ENCODE measurements around the gene LDLRAD1.
"Not testable (repeated sequence)": the region's sequence is repeated elsewhere in the genome, so short reads cannot be mapped to it uniquely, and the experiment has no call there.

The LDLRAD1 gene

GRCh38 chr1:54016343-54017282 lies 1.4 kb downstream of the LDLRAD1 start:
- no peak for DNase-seq (ENCODE audit: low read depth in 2 of 3, low spot score in 1 of 3)

- no peak for DNase-seq (ENCODE audit: low read depth in 2 of 3, low spot score in 1 of 3)
Observed at GRCh38 chr1:54014009-54014629, 3.9 kb downstream of the LDLRAD1 start.

- no peak for DNase-seq (ENCODE audit: low read depth in 2 of 3, low spot score in 1 of 3)
Observed at GRCh38 chr1:54013393-54014008, 4.5 kb downstream of the LDLRAD1 start.

GRCh38 chr1:54012863-54013262 lies 5.1 kb downstream of the LDLRAD1 start:
- no peak for DNase-seq (ENCODE audit: low read depth in 2 of 3, low spot score in 1 of 3)

DNA sequence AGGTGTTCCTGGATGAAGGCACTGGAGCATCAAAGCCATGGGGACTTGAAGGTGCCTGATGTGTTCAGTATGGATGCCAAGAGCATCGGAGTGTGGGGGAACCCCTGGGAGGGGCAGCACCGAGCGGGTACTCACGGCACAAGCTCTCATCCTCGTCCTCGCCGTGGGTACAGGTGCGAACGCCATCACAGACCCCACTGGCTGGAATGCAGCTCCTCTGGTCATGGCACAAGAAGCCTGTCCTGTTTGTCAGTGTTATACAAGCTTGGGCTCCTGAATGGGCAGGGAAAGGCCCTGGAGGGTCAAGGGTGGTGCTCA lies 6.0 kb downstream of the LDLRAD1 start:
- no peak for DNase-seq (ENCODE audit: low read depth in 2 of 3, low spot score in 1 of 3)

DNA sequence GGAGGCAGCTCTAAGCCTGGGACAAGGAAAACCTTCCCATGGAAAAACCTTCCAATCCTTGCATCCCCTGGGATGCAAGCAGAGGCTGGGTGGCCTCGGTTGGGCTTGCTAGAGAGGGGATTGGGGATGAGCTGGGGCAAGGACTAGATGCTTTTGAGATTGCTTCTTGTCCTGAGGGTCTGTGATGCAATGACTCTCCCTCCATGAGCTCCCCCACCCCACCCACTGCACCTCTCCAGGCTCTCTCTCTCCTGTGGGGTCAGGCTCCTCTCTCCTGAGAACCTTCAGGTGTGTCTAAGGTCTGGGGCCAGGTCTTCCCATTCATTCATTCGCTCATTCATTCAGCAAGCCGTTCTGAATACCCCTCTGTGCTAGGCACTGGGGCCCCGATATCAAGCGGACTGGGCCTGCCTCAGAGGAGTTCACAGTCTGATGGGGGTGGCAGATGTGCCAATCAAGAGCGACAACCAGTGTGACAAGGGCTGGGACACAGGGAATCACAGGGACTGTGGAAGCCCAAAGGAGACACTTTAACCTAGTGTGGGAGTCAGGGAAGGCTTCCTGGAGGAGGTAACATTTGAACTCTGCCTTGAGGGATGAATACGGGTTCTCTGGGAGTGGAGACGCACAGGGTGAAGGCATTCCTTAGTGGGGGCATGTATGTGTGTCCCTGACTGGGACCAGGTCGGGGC lies 6.5 kb downstream of the LDLRAD1 start:
- no peak for DNase-seq (ENCODE audit: low read depth in 2 of 3, low spot score in 1 of 3)

GRCh38 chr1:54010415-54011117 lies 7.4 kb downstream of the LDLRAD1 start:
- no peak for DNase-seq (ENCODE audit: low read depth in 2 of 3, low spot score in 1 of 3)

GRCh38 chr1:54009406-54009805 lies 8.6 kb downstream of the LDLRAD1 start:
- DNase-seq (ENCODE audit: low read depth in 2 of 3, low spot score in 1 of 3), result no peak

DNA sequence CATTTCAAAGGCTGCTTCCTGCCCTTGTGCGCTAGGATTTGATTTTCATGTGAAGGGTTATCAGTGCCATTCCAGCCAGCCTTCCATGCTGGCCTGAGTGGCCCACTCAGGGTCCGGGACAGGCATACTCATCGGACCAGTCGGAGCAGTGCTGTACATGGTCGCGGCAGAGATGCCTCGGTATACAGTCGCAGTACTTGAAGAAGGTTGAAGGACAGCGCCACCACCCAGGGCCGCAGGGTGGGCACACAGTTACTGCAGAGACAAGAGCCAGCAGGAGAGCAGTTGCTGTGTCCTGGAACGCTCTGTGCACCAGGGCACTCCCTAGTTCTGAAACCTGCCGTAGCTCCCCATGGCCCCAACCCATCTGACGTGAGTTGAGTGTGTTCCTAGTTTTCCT lies 9.1 kb downstream of the LDLRAD1 start:
- no peak for DNase-seq (ENCODE audit: low read depth in 2 of 3, low spot score in 1 of 3)

DNA sequence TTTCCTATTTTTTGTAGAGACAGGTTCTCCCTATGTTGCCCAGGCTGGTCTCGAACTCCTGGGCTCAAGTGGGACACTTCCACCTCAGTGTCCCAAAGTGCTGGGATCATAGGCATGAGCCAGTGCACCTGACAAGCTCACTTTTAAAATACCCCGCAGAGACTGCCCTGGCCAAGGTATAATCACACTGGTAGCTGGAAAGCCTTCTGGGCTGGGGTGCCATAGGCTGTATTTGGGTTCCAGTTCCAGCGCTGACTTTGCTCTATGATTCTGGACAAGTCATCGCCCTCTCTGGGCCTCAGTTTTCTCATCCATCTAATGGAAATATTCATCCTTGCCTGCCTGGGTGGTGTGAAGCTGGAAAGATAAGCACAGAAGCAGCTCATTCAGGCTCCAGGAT lies 10.4 kb downstream of the LDLRAD1 start:
- DNase-seq (ENCODE audit: low read depth in 2 of 3, low spot score in 1 of 3), result no peak

- DNase-seq (ENCODE audit: low read depth in 2 of 3, low spot score in 1 of 3), result no peak
Observed at GRCh38 chr1:54006508-54006907, 11.5 kb downstream of the LDLRAD1 start.

GRCh38 chr1:54004481-54005049 lies 13.4 kb downstream of the LDLRAD1 start:
- no peak for DNase-seq (ENCODE audit: low read depth in 2 of 3, low spot score in 1 of 3)

DNA sequence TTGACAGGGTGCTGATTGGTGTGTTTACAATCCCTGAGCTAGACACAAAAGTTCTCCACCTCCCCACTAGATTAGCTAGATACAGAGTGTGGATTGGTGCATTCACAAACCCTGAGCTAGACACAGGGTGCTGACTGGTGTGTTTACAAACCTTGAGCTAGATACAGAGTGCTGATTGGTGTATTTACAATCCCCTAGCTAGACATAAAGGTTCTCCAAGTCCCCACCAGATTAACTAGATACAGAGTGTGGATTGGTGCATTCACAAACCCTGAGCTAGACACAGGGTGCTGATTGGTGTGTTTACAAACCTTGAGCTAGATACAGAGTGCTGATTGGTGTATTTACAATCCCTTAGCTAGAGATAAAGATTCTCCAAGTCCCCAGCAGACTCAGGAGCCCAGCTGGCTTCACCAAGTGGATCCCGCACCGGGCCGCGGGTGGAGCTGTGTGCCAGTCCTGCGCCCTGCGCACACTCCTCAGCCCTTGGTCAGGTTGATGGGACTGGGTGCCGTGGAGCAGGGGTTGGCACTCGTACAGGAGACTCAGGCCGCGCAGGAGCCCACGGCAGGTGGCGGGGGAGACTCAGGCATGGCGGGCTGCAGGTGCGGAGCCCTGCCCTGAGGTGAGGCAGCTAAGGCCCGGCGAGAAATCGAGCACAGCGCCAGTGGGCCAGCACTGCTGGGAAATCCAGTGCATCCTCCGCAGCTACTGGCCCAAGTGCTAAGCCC lies 14.1 kb downstream of the LDLRAD1 start:
- DNase-seq (ENCODE audit: low read depth in 2 of 3, low spot score in 1 of 3), result not testable (repeated sequence)

DNA sequence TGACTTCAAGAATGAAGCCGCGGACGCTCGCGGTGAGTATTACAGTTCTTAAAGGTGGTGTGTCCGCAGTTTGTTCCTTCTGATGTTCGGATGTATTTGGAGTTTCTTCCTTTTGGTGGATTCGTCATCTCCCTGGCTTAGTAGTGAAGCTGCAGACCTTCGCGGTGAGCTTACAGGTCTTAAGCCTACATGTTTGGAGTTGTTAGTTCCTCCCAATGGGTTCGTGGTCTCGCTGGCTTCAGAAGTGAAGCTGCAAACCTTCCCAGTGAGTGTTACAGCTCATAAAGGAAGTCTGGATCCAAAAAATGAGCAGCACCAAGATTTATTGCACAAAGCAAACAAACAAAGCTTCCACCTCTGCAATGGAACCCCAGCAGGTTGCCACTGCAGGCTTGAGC lies 14.7 kb downstream of the LDLRAD1 start:
- no peak for DNase-seq (ENCODE audit: low read depth in 2 of 3, low spot score in 1 of 3)

DNA sequence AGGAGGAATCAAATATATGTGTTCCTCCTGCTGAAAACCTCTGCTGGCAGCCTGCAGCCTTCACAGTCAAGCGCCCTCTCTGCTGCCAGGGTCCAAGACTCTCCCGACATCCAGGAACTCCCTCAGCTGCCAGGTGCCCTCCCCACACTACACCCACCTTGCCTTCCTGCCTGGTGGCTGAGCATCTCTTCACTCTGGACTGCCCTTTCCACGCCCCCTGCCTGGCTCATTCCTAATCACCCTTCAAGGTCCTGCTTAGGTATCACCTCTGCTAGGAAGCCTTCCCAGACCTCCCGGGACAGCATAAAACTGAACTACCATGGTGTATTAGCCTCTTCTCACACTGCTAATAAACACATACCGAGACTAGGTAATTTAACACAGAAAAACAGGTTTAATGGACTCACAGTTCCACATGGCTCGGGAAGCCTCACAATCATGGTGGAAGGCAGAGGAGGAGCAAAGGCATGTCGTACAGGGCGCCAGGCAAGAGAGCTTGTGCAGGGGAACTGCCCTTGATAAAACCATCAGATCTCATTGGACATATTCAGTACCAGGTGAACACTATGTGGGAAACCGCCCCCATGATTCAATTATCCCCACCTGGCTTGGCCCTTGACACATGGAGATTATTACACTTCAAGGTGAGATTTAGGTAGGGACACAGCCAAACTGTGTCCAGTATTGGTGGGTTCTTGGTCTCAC lies 15.3 kb downstream of the LDLRAD1 start:
- DNase-seq (ENCODE audit: low read depth in 2 of 3, low spot score in 1 of 3), result no peak

DNA sequence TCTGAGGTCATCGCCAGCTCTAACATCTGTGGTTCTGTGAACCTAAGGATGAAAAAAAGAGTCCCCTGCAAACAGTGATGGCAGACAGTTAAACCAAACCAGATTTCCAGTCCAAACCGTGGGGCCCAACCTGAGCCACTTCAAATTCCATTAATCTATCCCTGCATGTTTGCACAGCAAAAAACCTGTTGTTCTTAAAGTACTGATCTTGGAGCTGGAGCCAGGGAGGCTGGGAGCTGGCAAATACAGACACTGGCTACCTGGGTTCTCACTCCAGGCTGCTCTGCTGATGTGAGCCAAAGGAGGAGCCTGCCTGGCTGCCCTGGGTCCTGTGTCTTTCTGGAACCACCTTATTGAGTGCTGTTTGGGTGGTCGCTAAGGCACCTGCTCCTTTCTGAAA lies 16.4 kb downstream of the LDLRAD1 start:
- no peak for DNase-seq (ENCODE audit: low read depth in 2 of 3, low spot score in 1 of 3)

DNA sequence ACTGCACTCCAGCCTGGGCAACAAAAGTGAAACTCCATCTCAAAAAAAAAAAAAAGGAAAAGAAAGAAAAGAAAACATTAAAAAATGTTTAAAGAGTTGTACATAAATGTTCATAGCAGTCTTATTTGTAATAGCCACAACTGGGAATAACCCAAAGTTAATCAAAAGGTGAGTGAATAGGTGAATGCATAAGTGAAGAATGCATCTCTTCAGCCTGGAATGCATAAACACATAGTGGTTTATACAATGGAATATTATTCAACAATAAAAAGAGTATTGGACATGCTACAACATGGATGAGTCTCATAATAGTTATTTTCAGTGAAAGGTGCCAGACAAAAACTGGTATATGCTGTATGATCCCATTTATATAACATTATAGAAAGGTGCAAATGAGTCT lies 18.1 kb downstream of the LDLRAD1 start:
- no peak for DNase-seq (ENCODE audit: low read depth in 2 of 3, low spot score in 1 of 3)

- no peak for DNase-seq (ENCODE audit: low read depth in 2 of 3, low spot score in 1 of 3)
Observed at GRCh38 chr1:53998223-53998622, 19.8 kb downstream of the LDLRAD1 start.

- no peak for DNase-seq (ENCODE audit: low read depth in 2 of 3, low spot score in 1 of 3)
Observed at GRCh38 chr1:53995683-53996082, 22.3 kb downstream of the LDLRAD1 start.
